GM19397 (cell line): Measurements from ENCODE around the gene AMFR.
"Not testable (repeated sequence)": the region's sequence is repeated elsewhere in the genome, so short reads cannot be mapped to it uniquely, and the experiment has no call there.

Source experiments
- ATAC-seq: cut with Tn5 transposase; IDR thresholded peaks from one replicate; pipeline ENCODE4 v1.9.1; 2021; ENCODE audit warnings: mild to moderate bottlenecking, moderate library complexity; ENCODE audit not compliant: unreplicated experiment

Gene AMFR

GRCh38 chr16:56396724-56397123 is 28.6 kb downstream of the AMFR start:
- not testable (repeated sequence) for ATAC-seq

- ATAC-seq, result no peak
These were observed 35.8 kb downstream of the AMFR start for GRCh38 chr16:56389554-56389953.

- no peak for ATAC-seq
These were observed 37.1 kb downstream of the AMFR start for GRCh38 chr16:56388209-56388608.

GRCh38 chr16:56387396-56387795 is 37.9 kb downstream of the AMFR start:
- ATAC-seq, result no peak

- ATAC-seq, result no peak
These were observed 41.1 kb downstream of the AMFR start for GRCh38 chr16:56384074-56384721.

GRCh38 chr16:56382901-56383355 is 42.4 kb downstream of the AMFR start:
- ATAC-seq, result no peak

GRCh38 chr16:56382459-56382858 is 42.9 kb downstream of the AMFR start:
- no peak for ATAC-seq

GRCh38 chr16:56380778-56381485 is 44.4 kb downstream of the AMFR start:
- ATAC-seq, result not testable (repeated sequence)

GRCh38 chr16:56379044-56379443 is 46.3 kb downstream of the AMFR start:
- ATAC-seq, result not testable (repeated sequence)

GRCh38 chr16:56375792-56376191 is 49.6 kb downstream of the AMFR start:
- ATAC-seq, result not testable (repeated sequence)

- ATAC-seq, result no peak
These were observed 52.3 kb downstream of the AMFR start for GRCh38 chr16:56373003-56373402.

GRCh38 chr16:56372013-56372634 is 53.2 kb downstream of the AMFR start:
- ATAC-seq, result no peak

GRCh38 chr16:56371660-56371937 is 53.7 kb downstream of the AMFR start:
- ATAC-seq, result no peak

- ATAC-seq, result no peak
These were observed 54.3 kb downstream of the AMFR start for GRCh38 chr16:56370875-56371659.

- ATAC-seq, result no peak
These were observed 55.0 kb downstream of the AMFR start for GRCh38 chr16:56370185-56370874.

- ATAC-seq, result no peak
These were observed 56.1 kb downstream of the AMFR start for GRCh38 chr16:56369202-56369601.

GRCh38 chr16:56368545-56368944 is 56.8 kb downstream of the AMFR start:
- ATAC-seq, result no peak

- ATAC-seq, result no peak
These were observed 57.6 kb downstream of the AMFR start for GRCh38 chr16:56367764-56368163.

GRCh38 chr16:56366945-56367344 is 58.4 kb downstream of the AMFR start:
- no peak for ATAC-seq

- no peak for ATAC-seq
These were observed 59.8 kb downstream of the AMFR start for GRCh38 chr16:56365552-56365951.

- no peak for ATAC-seq
These were observed 60.5 kb downstream of the AMFR start for GRCh38 chr16:56364865-56365264.
